GM18499 (cell line): ENCODE data around the gene UGT1A7.
"Not testable (repeated sequence)": the region's sequence is repeated elsewhere in the genome, so short reads cannot be mapped to it uniquely, and the experiment has no call there.

Experiments
- ATAC-seq: cut with Tn5 transposase; IDR thresholded peaks from one replicate; pipeline ENCODE4 v1.9.1; 2021; ENCODE audit warnings: moderate number of reproducible peaks; ENCODE audit not compliant: insufficient read depth, unreplicated experiment

Gene UGT1A7

GRCh38 chr2:233708942-233709341 is 27.2 kb downstream of the UGT1A7 start:
- ATAC-seq, result no peak

DNA sequence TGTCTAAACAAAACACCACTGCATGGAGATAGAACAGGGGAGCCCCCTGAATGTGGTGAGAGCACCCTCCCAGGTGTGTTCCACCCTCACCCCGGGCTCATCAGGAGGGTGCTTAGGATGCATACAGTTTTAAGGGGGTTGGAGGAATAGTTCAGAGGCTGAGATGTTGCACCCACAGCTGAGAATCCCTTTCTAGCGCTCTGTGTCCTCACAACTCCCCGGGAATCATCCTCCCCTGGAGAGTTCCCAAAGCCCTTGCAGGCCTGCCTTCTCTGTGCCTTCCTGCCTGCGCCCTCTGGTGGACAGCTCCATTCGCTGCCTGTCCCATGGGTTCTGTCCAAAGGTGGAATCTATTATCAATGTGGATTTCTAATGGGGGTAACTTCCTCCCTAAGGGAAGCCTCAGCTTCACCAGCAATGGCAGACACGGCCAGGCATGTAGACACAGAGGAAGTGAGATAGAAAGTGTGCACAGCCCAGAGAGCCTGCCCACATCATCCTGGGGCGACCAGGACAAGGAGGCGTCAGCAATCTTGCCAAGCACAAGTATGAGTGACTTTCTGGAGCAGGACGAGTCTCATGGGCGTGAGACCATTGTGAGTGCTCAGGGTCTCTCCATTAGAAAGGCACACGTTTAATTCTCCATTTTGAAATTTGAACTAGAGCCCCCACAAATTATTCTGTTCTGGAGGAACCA is 29.8 kb downstream of the UGT1A7 start:
- ATAC-seq, result no peak

- ATAC-seq, result no peak
These were observed 31.0 kb downstream of the UGT1A7 start, which contains the start of gene UGT1A5 for GRCh38 chr2:233712611-233713261. UGT1A5 (plus strand) TSS chr2:233712907; CDS start chr2:233712992, 85 bp downstream.

DNA sequence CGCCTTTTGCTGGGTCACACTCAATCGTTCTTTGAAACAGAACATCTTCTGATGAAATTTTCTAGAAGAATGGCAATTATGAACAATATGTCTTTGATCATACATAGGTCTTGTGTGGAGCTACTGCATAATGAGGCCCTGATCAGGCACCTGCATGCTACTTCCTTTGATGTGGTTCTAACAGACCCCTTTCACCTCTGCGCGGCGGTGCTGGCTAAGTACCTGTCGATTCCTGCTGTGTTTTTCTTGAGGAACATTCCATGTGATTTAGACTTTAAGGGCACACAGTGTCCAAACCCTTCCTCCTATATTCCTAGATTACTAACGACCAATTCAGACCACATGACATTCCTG is 31.5 kb downstream of the UGT1A7 start:
- no peak for ATAC-seq

- no peak for ATAC-seq
These were observed 32.4 kb downstream of the UGT1A7 start for GRCh38 chr2:233714121-233714520.

GRCh38 chr2:233718552-233718951 is 36.9 kb downstream of the UGT1A7 start, which contains the start of gene UGT1A4:
UGT1A4 (plus strand) TSS chr2:233718736; CDS start chr2:233718821, 85 bp downstream.
- no peak for ATAC-seq

GRCh38 chr2:233728723-233729301 is 47.1 kb downstream of the UGT1A7 start, which contains the start of gene UGT1A3:
UGT1A3 (plus strand) TSS chr2:233729042; CDS start chr2:233729127, 85 bp downstream.
- no peak for ATAC-seq

DNA sequence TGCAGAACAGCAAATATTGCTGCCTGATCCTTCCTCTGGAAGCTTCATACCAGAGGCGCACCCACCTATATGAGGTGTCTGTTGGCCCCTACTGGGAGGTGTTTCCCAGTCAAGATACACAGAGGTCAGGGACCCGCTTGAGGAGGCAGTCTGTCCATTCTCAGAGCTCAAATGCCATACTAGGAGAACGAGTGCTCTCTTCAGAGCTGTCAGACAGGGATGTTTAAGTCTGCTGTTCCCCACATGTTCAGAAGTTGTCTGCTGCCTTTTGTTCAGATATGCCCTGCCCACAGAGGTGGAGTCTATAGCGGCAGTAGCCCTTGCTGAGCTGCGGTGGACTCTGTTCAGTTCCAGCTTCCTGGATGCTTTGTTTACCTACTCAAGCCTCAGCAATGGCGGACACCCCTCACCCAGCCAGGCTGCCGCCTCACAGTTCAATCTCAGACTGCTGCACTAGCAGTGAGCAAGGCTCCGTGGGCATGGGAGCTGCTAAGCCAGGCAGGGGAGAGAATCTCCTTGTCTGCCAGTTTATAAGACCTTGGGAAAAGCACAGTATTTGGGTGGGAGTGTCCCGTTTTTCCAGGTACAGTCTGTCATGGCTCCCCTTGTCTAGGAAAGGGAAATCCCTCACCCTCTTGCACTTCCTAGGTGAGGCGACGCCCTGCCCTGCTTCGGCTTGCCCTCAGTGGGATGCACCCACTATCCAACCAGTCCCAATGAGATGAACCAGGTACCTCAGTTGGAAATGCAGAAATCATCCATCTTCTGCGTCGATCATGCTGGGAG is 55.4 kb downstream of the UGT1A7 start:
- not testable (repeated sequence) for ATAC-seq

GRCh38 chr2:233740870-233741269 is 59.2 kb downstream of the UGT1A7 start:
- ATAC-seq, result no peak

- ATAC-seq, result no peak
These were observed 62.0 kb downstream of the UGT1A7 start for GRCh38 chr2:233743464-233744259.

DNA sequence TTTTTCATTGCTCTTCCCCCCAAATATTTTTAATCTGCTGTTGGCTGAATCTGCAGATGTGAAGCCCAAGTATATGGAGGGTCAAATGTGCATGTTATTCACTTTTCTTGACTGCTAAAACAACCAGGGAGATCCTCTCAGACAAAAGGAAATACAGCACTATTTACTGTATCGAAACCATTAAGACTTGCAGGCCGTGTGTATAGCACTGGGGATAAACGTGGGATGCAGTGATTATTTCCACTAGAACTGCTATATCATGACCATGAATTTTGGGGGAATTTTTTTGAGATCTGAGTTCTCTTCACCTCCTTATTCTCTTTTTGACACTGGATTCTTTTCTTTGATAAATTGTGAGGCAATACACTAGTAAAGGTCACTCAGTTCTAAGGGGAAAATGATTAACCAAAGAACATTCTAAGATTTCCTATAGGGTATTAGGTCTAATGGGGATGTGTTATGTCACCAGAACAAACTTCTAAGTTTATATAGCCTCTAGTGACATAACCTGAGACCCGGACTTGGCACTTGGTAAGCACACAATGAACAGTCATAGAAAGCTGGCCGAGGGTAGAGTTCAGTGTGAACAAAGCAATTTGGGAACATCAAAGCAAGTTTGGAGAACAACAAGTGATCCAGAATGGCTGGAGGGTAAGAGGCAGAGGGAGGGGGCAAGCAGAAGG is 63.5 kb downstream of the UGT1A7 start:
- no peak for ATAC-seq

GRCh38 chr2:233745838-233746237 is 64.1 kb downstream of the UGT1A7 start:
- ATAC-seq, result not testable (repeated sequence)

GRCh38 chr2:233746475-233747282 is 65.0 kb downstream of the UGT1A7 start:
- ATAC-seq, result no peak

GRCh38 chr2:233747283-233747544 is 65.5 kb downstream of the UGT1A7 start:
- no peak for ATAC-seq

DNA sequence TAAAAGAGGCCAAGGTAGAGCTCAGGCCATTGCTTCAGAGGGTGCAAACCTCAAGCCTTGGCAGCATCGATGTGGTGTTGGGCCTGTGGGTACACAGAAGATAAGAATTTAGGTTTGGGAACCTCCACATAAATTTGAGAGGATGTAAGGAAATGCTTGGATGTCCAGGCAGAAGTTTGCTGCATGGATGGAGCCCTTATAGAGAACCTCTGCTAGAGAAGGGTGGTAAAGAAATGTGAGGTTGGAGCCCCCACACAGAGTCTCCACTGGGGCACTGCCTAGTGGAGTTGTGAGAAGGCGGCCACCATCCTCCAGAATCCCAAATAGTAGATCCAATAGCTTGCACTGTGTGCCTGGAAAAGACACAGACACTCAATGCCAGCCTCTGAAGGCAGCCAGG is 69.0 kb downstream of the UGT1A7 start:
- not testable (repeated sequence) for ATAC-seq

- ATAC-seq, result not testable (repeated sequence)
These were observed 69.7 kb downstream of the UGT1A7 start for GRCh38 chr2:233751212-233752009.

DNA sequence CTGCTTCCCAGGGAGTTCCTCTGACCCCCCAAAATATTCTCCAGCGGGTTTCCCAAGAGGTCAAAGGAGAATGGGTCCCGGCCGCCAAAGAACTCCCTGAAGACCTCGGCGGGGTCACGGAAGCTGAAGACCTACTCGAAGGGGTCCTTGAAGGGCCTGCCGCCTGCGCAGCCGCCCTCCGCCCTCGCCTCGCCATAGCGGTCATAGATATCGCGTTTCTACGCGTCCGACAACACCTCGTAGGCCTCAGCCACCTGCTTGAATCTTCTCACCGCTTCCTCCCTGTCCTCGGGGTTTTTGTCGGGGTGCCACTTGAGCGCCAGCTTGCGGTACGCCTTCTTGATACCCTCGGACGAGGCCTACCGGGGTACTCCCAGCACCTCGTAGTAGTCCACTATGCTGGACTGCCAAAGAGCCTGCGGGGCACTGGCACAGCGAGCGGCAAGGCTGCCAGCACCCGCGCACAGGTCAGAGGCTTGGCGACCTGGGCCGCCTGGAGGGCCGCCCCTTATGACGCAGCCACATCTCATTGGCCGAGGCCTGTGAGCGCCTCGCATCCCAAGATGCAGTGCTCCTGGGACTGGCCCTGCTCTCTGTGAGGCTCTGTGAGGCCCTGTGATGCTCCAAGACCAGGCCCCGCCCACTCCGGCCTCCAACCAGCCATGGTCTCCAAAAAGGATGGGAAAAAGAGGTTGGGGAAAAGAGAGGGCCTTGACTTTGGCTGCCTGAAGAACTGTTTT is 73.3 kb downstream of the UGT1A7 start:
- ATAC-seq, result no peak
